HCT116 (cell line): ENCODE measurements around the gene WIF1. TPM values are rescaled to one million over a fixed set of nuclear protein-coding genes. Genes with fewer than 3 reads are reported as not detected.

Source experiments
- ATAC-seq: fragments of 200-7000 bp; cut with Tn5 transposase; 2 replicates; pipeline ENCODE4 v1.9.1; 2020; ENCODE audit warnings: mild to moderate bottlenecking, moderate library complexity
- BruUV-seq: library from RNA; stranded (reverse); fragments of 400-500 nt; replicated peaks from 2 replicates; lab custom pipeline; 2021; lab: Mats Ljungman, UMichigan
- CTCF ChIA-PET: fragments of 300-600 bp; sonication (Branson Sonifier 250); formaldehyde crosslinking; loops from one replicate; lab custom pipeline; 2021; ENCODE audit warnings: antibody characterized with exemption; lab: Charles Lee
- POLR2A ChIA-PET: fragments of 300-600, 350-600 bp; sonication (Branson Sonifier 250); formaldehyde crosslinking; loops from one replicate; lab custom pipeline; 2021; ENCODE audit warnings: antibody characterized with exemption; lab: Charles Lee
- RAD21 ChIA-PET, 2 experiments: fragments of 300-600 bp; sonication (Branson Sonifier 250); formaldehyde crosslinking; loops; one replicate each; lab custom pipeline; 2023; ENCODE audit warnings: low total read pairs in 2 of 2; ENCODE audit not compliant: uncharacterized antibody in 2 of 2, unreplicated experiment in 2 of 2, low non-redundant PET in 1 of 2; lab: Charles Lee
- DNase-seq: peaks from one replicate; pipeline ENCODE4 v3.0.0-alpha.2; 2010; ENCODE audit warnings: low read depth, low spot score
- H2AFZ ChIP-seq: fragments of 200-600 bp; shearing (Covaris generic), sonication (generic); 2 replicates; pipeline ENCODE4 v1.6.1; 2017; ENCODE audit warnings: low read depth, mixed run types, mixed read lengths, antibody characterized with exemption, low read length; ENCODE audit not compliant: poor library complexity, severe bottlenecking
- H3K27ac ChIP-seq: 2 replicates; pipeline ENCODE4 v1.5.1; 2012; ENCODE audit warnings: low read depth, low read length
- H3K27me3 ChIP-seq: fragments of 200-600 bp; sonication (generic); 2 replicates; pipeline ENCODE4 v1.6.1; 2016; ENCODE audit warnings: mixed run types, low read length, mixed read lengths; ENCODE audit not compliant: insufficient read depth
- H3K36me3 ChIP-seq, 2 experiments: fragments of 200-500 bp in 1 of 2; fragments of 200-600 bp in 1 of 2; sonication (Bioruptor generic) in 1 of 2; sonication (generic) in 1 of 2; 2 replicates each; pipeline versions ENCODE4 v1.5.1 to v1.6.1; 2014 to 2016; ENCODE audit warnings: low read length in 2 of 2, inconsistent platforms in 1 of 2, mixed read lengths in 1 of 2, mixed run types in 1 of 2; ENCODE audit not compliant: insufficient read depth in 2 of 2, control insufficient read depth in 1 of 2
- H3K4me1 ChIP-seq, 2 experiments: fragments of 200-600 bp in 1 of 2; sonication (generic) in 1 of 2; 2 replicates each; pipeline versions ENCODE4 v1.5.1 to v1.6.1; 2012 to 2017; ENCODE audit warnings: low read length in 2 of 2, inconsistent platforms in 1 of 2, mild to moderate bottlenecking in 1 of 2, mixed read lengths in 1 of 2, mixed run types in 1 of 2, moderate library complexity in 1 of 2; ENCODE audit not compliant: insufficient read depth in 2 of 2, control insufficient read depth in 1 of 2
- H3K4me2 ChIP-seq: fragments of 200-600 bp; sonication (generic); 2 replicates; pipeline ENCODE4 v1.6.1; 2017; ENCODE audit warnings: mixed run types, low read length, mixed read lengths
- H3K4me3 ChIP-seq, 2 experiments: fragments of 200-600 bp in 1 of 2; sonication (generic) in 1 of 2; replicated peaks in 1 of 2; 2 replicates each; pipeline ENCODE4 v1.5.1; 2011 to 2016; ENCODE audit warnings: low read length in 2 of 2, control low read depth in 1 of 2, low read depth in 1 of 2, mild to moderate bottlenecking in 1 of 2, mixed read lengths in 1 of 2, mixed run types in 1 of 2
- H3K79me2 ChIP-seq: fragments of 200-600 bp; sonication (generic); 2 replicates; pipeline ENCODE4 v1.6.1; 2017; ENCODE audit warnings: mild to moderate bottlenecking, mixed run types, low read length, moderate library complexity, mixed read lengths; ENCODE audit not compliant: insufficient read depth
- H3K9ac ChIP-seq: fragments of 200-600 bp; sonication (generic); 2 replicates; pipeline ENCODE4 v1.6.1; 2016; ENCODE audit warnings: low read length, mixed read lengths
- H3K9me2 ChIP-seq: fragments of 200-600 bp; sonication (generic), shearing (Covaris generic); 2 replicates; pipeline ENCODE4 v1.6.1; 2017; ENCODE audit warnings: mixed run types, mild to moderate bottlenecking, moderate library complexity; ENCODE audit not compliant: insufficient read depth
- H3K9me3 ChIP-seq, 2 experiments: fragments of 200-500 bp in 1 of 2; fragments of 200-600 bp in 1 of 2; sonication (Bioruptor generic) in 1 of 2; sonication (generic) in 1 of 2; 2 replicates each; pipeline ENCODE4 v1.6.1; 2014 to 2017; ENCODE audit warnings: low read length in 2 of 2, mixed read lengths in 2 of 2, inconsistent platforms in 1 of 2, low read depth in 1 of 2, mild to moderate bottlenecking in 1 of 2, mixed run types in 1 of 2, moderate library complexity in 1 of 2; ENCODE audit not compliant: control insufficient read depth in 1 of 2, insufficient read depth in 1 of 2
- H4K20me1 ChIP-seq: fragments of 200-600 bp; sonication (generic), shearing (Covaris generic); 2 replicates; pipeline ENCODE4 v1.6.1; 2017; ENCODE audit warnings: mixed run types, mild to moderate bottlenecking, moderate library complexity; ENCODE audit not compliant: insufficient read depth
- CEBPB ChIP-seq: IDR thresholded peaks from 2 replicates; pipeline ENCODE4 v1.6.1; 2012; ENCODE audit warnings: low read depth
- MAX ChIP-seq: IDR thresholded peaks from 2 replicates; pipeline ENCODE4 v1.6.1; 2012
- RAD21 ChIP-seq: IDR thresholded peaks from 2 replicates; pipeline ENCODE4 v1.6.1; 2012; ENCODE audit warnings: low read depth, mild to moderate bottlenecking
- SIN3A ChIP-seq: IDR thresholded peaks from 2 replicates; pipeline ENCODE4 v1.6.1; 2012; ENCODE audit warnings: low read depth
- TCF7L2 ChIP-seq: IDR thresholded peaks from 2 replicates; pipeline ENCODE4 v1.7.0; 2011; ENCODE audit warnings: borderline replicate concordance, inconsistent platforms; ENCODE audit not compliant: insufficient read depth, insufficient read length; ENCODE audit errors: extremely low read depth
- intact Hi-C: fragments of 100-400 bp; cut with micrococcal nuclease; formaldehyde crosslinking; loops from 2 replicates; pipeline ENCODE4 v1.10.0; 2022
- total RNA-seq: library from RNA; stranded (reverse); gene quantifications from one replicate; pipeline ENCODE4 v1.2.1, GENCODE V29; 2021; ENCODE audit not compliant: unreplicated experiment
- TF ChIP-seq, protein P1 (sequence below), 3 experiments: fragments of 200-600 bp in 1 of 3; sonication (generic) in 1 of 3; IDR thresholded peaks in 2 of 3; conservative IDR thresholded peaks in 1 of 3; 2 replicates each; pipeline ENCODE4 v1.5.1; 2012 to 2017; ENCODE audit warnings: low read depth in 2 of 3, low read length in 2 of 3, antibody characterized with exemption in 1 of 3, borderline replicate concordance in 1 of 3, control low read depth in 1 of 3, mild to moderate bottlenecking in 1 of 3, mixed read lengths in 1 of 3, mixed run types in 1 of 3, moderate library complexity in 1 of 3; ENCODE audit not compliant: insufficient read depth in 1 of 3

Gene WIF1
- total RNA-seq, 1 experiment from 2014 or later: not detected

GRCh38 chr12:65100140-65100539 is 21.0 kb downstream of the WIF1 start:
- Histone ChIP-seq H3K79me2 (no peaks in the 10 kb centered on the region), H2AFZ (no peak overlapping the region), H3K27me3 (peaks cover 20% of the 10 kb centered on the region; the same call in 1 of the 2 replicates), H3K9me2 (no peaks in the 10 kb centered on the region), H3K9me3 (no peaks in the 10 kb centered on the region)
- 0 out of 2 replicates have a peak, but pooled peaks have one; percentile 49 for ATAC-seq
- no TSS peak for BruUV-seq
- CTCF ChIA-PET: interaction anchor here (1.0 kb wide), 1 partner anchor 298 kb away, joined by 3 read pairs; no protein-coding TSS in a partner anchor
- TF ChIP-seq SIN3A: no peak
- TF ChIP-seq RAD21: peak; percentile 59
- TF ChIP-seq, protein P1, sequence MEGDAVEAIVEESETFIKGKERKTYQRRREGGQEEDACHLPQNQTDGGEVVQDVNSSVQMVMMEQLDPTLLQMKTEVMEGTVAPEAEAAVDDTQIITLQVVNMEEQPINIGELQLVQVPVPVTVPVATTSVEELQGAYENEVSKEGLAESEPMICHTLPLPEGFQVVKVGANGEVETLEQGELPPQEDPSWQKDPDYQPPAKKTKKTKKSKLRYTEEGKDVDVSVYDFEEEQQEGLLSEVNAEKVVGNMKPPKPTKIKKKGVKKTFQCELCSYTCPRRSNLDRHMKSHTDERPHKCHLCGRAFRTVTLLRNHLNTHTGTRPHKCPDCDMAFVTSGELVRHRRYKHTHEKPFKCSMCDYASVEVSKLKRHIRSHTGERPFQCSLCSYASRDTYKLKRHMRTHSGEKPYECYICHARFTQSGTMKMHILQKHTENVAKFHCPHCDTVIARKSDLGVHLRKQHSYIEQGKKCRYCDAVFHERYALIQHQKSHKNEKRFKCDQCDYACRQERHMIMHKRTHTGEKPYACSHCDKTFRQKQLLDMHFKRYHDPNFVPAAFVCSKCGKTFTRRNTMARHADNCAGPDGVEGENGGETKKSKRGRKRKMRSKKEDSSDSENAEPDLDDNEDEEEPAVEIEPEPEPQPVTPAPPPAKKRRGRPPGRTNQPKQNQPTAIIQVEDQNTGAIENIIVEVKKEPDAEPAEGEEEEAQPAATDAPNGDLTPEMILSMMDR (IDR thresholded peaks at IDR 0.05 in 2 of 3, conservative IDR thresholded peaks at IDR 0.05 in 1 of 3; ENCODE audit: borderline replicate concordance in 1 of 3, insufficient read depth in 1 of 3, low read depth in 2 of 3, low read length in 2 of 3): peak; percentile 31 to 48 (median 42); a peak in 5 of 6 replicates
- TF ChIP-seq, all 23 proteins: peak for 2
- no peaks in the 10 kb centered on the region for H4K20me1 ChIP-seq
- no peak overlapping the region for H3K9ac ChIP-seq
- RAD21 ChIA-PET: interaction anchor here in 1 of 2 experiments (0.6 kb wide), 1 partner anchor 61 kb away, joined by 4 read pairs; no protein-coding TSS in a partner anchor
- no peaks in the 10 kb centered on the region for H3K36me3 ChIP-seq
- DNase-seq: no peak
- POLR2A ChIA-PET: no interaction called here
- no peak overlapping the region for H3K4me2 ChIP-seq
- H3K4me1 ChIP-seq: no peaks in the 10 kb centered on the region
- no peak overlapping the region for H3K27ac ChIP-seq
- no peak overlapping the region for H3K4me3 ChIP-seq
- intact Hi-C loops: loop anchor here (5.0 kb wide), 1 partner anchor 303 kb away; no protein-coding TSS in a partner anchor

DNA sequence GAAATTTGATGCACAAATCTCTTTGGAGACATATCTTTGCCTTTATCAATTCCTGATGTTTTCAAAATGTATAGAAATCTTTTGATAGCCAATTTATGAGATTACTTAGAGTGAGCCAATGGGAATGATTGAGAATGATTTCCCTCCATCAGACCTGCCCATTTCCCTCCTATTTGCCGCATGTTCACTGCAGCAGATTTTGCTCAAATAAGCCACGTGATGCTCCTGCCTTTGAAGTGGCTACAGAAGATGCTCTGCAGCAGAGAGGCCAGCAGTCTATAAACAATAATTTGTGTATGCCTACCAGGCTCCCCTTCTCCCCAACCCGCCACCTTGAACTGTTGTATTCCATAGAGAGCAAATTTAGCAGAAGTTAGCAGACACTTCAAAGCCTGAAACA is 21.9 kb downstream of the WIF1 start:
- ChIA-PET RAD21 (no interaction called here), CTCF (interaction anchor here (1.0 kb wide), 1 partner anchor 297 kb away, joined by 3 read pairs; no protein-coding TSS in a partner anchor), POLR2A (no interaction called here)
- no peak overlapping the region for H2AFZ ChIP-seq
- intact Hi-C loops: no loop called here
- BruUV-seq: no TSS peak
- ATAC-seq (no peak), DNase-seq (no peak)
- peaks cover 20% of the 10 kb centered on the region; the same call in 1 of the 2 replicates for H3K27me3 ChIP-seq
- H3K4me2 ChIP-seq: no peak overlapping the region
- no peaks in the 10 kb centered on the region for H3K9me2 ChIP-seq
- H3K79me2 ChIP-seq: no peaks in the 10 kb centered on the region
- H3K4me1 ChIP-seq: no peaks in the 10 kb centered on the region
- no peak overlapping the region for H3K4me3 ChIP-seq
- H3K9ac ChIP-seq: no peak overlapping the region
- no peaks in the 10 kb centered on the region for H3K36me3 ChIP-seq
- H3K9me3 ChIP-seq: no peaks in the 10 kb centered on the region
- no peak for TF ChIP-seq CEBPB
- TF ChIP-seq TCF7L2: peak; percentile 9
- TF ChIP-seq MAX: no peak
- no peak overlapping the region for H3K27ac ChIP-seq
- no peaks in the 10 kb centered on the region for H4K20me1 ChIP-seq
